Measurements from ENCODE around the gene HINT2. TPM values are rescaled to one million over a fixed set of nuclear protein-coding genes. Genes with fewer than 3 reads are reported as not detected.

Gene HINT2
- total RNA-seq, 3 donors from 2014 or later: 28.7 to 31.9 (median 30.0) TPM

- no peaks in the 10 kb centered on the region for H3K36me3 Mint-ChIP-seq (ENCODE audit: insufficient read depth)
- H3K27me3 Mint-ChIP-seq (ENCODE audit: low read depth): no peaks in the 10 kb centered on the region
- ATAC-seq (no peak), DNase-seq (no peak)
- no peak overlapping the region for H3K4me3 Mint-ChIP-seq
- H3K9me3 Mint-ChIP-seq: no peaks in the 10 kb centered on the region
- H3K4me1 Mint-ChIP-seq (ENCODE audit: low read depth): peaks cover 32% of the 10 kb centered on the region
Measured at GRCh38 chr9:35763181-35763580, 51.7 kb downstream of the HINT2 start.

Other genes starting within 250 kb of the HINT2 start
- gene TESK1, start 209.8 kb downstream of the HINT2 start, total RNA-seq: 10 to 100 TPM; 42.0 to 57.1 (median 54.9) TPM
- 1 to 10 TPM; 1.8 to 4.5 (median 3.9) TPM for gene CD72, start 196.6 kb downstream of the HINT2 start, total RNA-seq
- gene SIT1, start 164.1 kb downstream of the HINT2 start, total RNA-seq: 10 to 100 TPM; 21.8 to 23.8 (median 22.9) TPM
- over 10,000 TPM; 12,907 to 15,791 (median 13,372) TPM for gene RMRP, start 157.0 kb downstream of the HINT2 start, total RNA-seq
- gene CCDC107, start 156.8 kb downstream of the HINT2 start, total RNA-seq: 10 to 100 TPM; 11.1 to 12.5 (median 12.0) TPM
- 1 to 10 TPM; 1.1 to 1.2 (median 1.2) TPM for gene ARHGEF39, start 149.8 kb downstream of the HINT2 start, total RNA-seq
- gene CA9, start 141.1 kb downstream of the HINT2 start, total RNA-seq: under 1 TPM in 2 of 3 donors, not detected in 1; 0.24 to 0.46 TPM
- gene TPM2, start 125.1 kb downstream of the HINT2 start, total RNA-seq: 1 to 10 TPM; 1.6 to 2.2 (median 2.2) TPM
- gene TLN1, start 82.8 kb downstream of the HINT2 start, total RNA-seq: 100 to 1,000 TPM; 210 to 252 (median 230) TPM
- 10 to 100 TPM; 22.9 to 27.5 (median 23.6) TPM for gene CREB3, start 82.4 kb downstream of the HINT2 start, total RNA-seq
- gene GBA2, start 65.8 kb downstream of the HINT2 start, total RNA-seq: 10 to 100 TPM; 29.9 to 34.8 (median 33.2) TPM
- 10 to 100 TPM; 14.3 to 15.3 (median 14.6) TPM for gene RGP1, start 65.8 kb downstream of the HINT2 start, total RNA-seq
- 1 to 10 TPM in 1 of 3 donors, under 1 TPM in 2; 0.84 to 1.4 (median 0.86) TPM for gene MSMP, start 60.8 kb downstream of the HINT2 start, total RNA-seq
- gene NPR2, start 23.5 kb downstream of the HINT2 start, total RNA-seq: 1 to 10 TPM; 4.4 to 5.3 (median 5.2) TPM
- gene SPAG8, start 2.8 kb downstream of the HINT2 start, total RNA-seq: under 1 TPM; 0.27 to 0.48 (median 0.40) TPM
- gene FAM221B, start 13.7 kb upstream of the HINT2 start, total RNA-seq: not detected
- gene TMEM8B, start 14.2 kb upstream of the HINT2 start, total RNA-seq: 1 to 10 TPM; 1.5 to 1.9 (median 1.8) TPM
- gene OR13J1, start 55.4 kb upstream of the HINT2 start, total RNA-seq: not detected
- gene HRCT1, start 91.2 kb upstream of the HINT2 start, total RNA-seq: not detected
- not detected for gene SPAAR, start 94.4 kb upstream of the HINT2 start, total RNA-seq
- not detected for gene OR2S2, start 143.1 kb upstream of the HINT2 start, total RNA-seq
- gene RECK, start 221.9 kb upstream of the HINT2 start, total RNA-seq: 1 to 10 TPM; 2.0 to 2.4 (median 2.0) TPM